HepG2 (cell line): ENCODE data around the gene DDX1. TPM values are rescaled to one million over a fixed set of nuclear protein-coding genes. Genes with fewer than 3 reads are reported as not detected.

Source experiments
- BCL6 ChIP-seq: IDR thresholded peaks from 2 replicates; pipeline ENCODE4 v1.6.1; 2016; ENCODE audit warnings: missing genetic modification reagents, missing compliant biosample characterization
- CCAR2 ChIP-seq: fragments of 200-400 bp; formaldehyde crosslinking; optimal IDR thresholded peaks from 2 replicates; pipeline ENCODE3; 2018; ENCODE audit warnings: low read depth, mild to moderate bottlenecking, low read length, moderate library complexity
- EED ChIP-seq: sonication (generic); formaldehyde crosslinking; IDR thresholded peaks from 2 replicates; pipeline ENCODE4 v1.5.0; 2020; ENCODE audit warnings: mild to moderate bottlenecking, missing genetic modification reagents
- EHMT2 ChIP-seq: fragments of 200-600 bp; sonication (generic); IDR thresholded peaks from 2 replicates; pipeline ENCODE4 v1.7.0; 2017; ENCODE audit warnings: antibody characterized with exemption, low read depth, low read length, borderline replicate concordance
- HMGA1 ChIP-seq: sonication (generic); formaldehyde crosslinking; conservative IDR thresholded peaks from 2 replicates; pipeline ENCODE4 v1.4.0; 2020; ENCODE audit warnings: missing genetic modification reagents
- LCORL ChIP-seq, 2 experiments: fragments of 450-650 bp in 1 of 2; sonication (generic) in 1 of 2; formaldehyde crosslinking in 1 of 2; IDR thresholded peaks; 2 replicates each; pipeline versions ENCODE4 v1.5.0 to v1.6.1; 2017 to 2020; ENCODE audit warnings: antibody characterized with exemption in 1 of 2, missing genetic modification reagents in 1 of 2
- MTA3 ChIP-seq: sonication (generic); formaldehyde crosslinking; IDR thresholded peaks from 2 replicates; pipeline ENCODE4 v1.4.0; 2020; ENCODE audit warnings: missing genetic modification reagents
- NFE2L2 ChIP-seq: fragments of 150-350 bp; IDR thresholded peaks from 2 replicates; pipeline ENCODE4 v1.6.1; 2014; ENCODE audit warnings: low read length
- NONO ChIP-seq, 2 experiments: fragments of 450-650 bp in 1 of 2; sonication (generic) in 1 of 2; formaldehyde crosslinking in 1 of 2; IDR thresholded peaks in 1 of 2; conservative IDR thresholded peaks in 1 of 2; 2 replicates each; pipeline versions ENCODE4 v1.6.1 to v1.8.0; 2017 to 2022; ENCODE audit warnings: mild to moderate bottlenecking in 1 of 2, missing genetic modification reagents in 1 of 2, moderate library complexity in 1 of 2
- NPAS2 ChIP-seq: sonication (generic); formaldehyde crosslinking; IDR thresholded peaks from 2 replicates; pipeline ENCODE4 v1.8.0; 2022; ENCODE audit warnings: mild to moderate bottlenecking, missing genetic modification reagents, borderline replicate concordance
- ZBTB3 ChIP-seq: sonication (generic); formaldehyde crosslinking; IDR thresholded peaks from 2 replicates; pipeline ENCODE4 v1.4.0; 2020; ENCODE audit warnings: low read depth, mild to moderate bottlenecking, moderate library complexity, missing genetic modification reagents, borderline replicate concordance
- ZFP82 ChIP-seq: sonication (generic); formaldehyde crosslinking; IDR thresholded peaks from 2 replicates; pipeline ENCODE4 v1.5.1; 2020; ENCODE audit warnings: mild to moderate bottlenecking, missing genetic modification reagents, borderline replicate concordance
- ZNF207 ChIP-seq: fragments of 450-650 bp; IDR thresholded peaks from 2 replicates; pipeline ENCODE4 v1.6.1; 2016; ENCODE audit warnings: antibody characterized with exemption, borderline replicate concordance
- ZNF761 ChIP-seq: sonication (generic); formaldehyde crosslinking; conservative IDR thresholded peaks from 2 replicates; pipeline ENCODE4 v1.4.0; 2020; ENCODE audit warnings: mild to moderate bottlenecking, missing genetic modification reagents
- polyA plus RNA-seq, 8 experiments: library from polyadenylated mRNA; depleted of rRNA in 3 of 8; stranded (reverse) in 7 of 8; unstranded in 1 of 8; fragments of >200 nt; fragmentation: Illumina TruSeq in 4 of 8; extraction: Trizol in 4 of 8; gene quantifications; 2 replicates each; pipeline versions ENCODE4 v1.2.1 to v1.2.3, GENCODE V29; 2011 to 2016; ENCODE audit warnings: low read depth in 4 of 8, missing spikeins in 1 of 8, mixed read lengths in 1 of 8; ENCODE audit not compliant: insufficient read depth in 1 of 8
- total RNA-seq, 5 experiments: library from RNA; depleted of rRNA; stranded (reverse); fragments of >200 nt; fragmentation: Illumina TruSeq; extraction: Trizol; gene quantifications; 2 replicates each; pipeline ENCODE4 v1.2.3, GENCODE V29; 2016; ENCODE audit warnings: low read depth in 1 of 5
- TF ChIP-seq, protein P1 (sequence below): IDR thresholded peaks from 2 replicates; pipeline ENCODE4 v1.6.1; 2016; ENCODE audit warnings: missing compliant biosample characterization, missing genetic modification reagents, borderline replicate concordance
- TF ChIP-seq, protein P2 (sequence below): IDR thresholded peaks from 2 replicates; pipeline ENCODE4 v1.6.1; 2016; ENCODE audit warnings: mild to moderate bottlenecking
- TF ChIP-seq, protein P3 (sequence below): sonication (generic); formaldehyde crosslinking; IDR thresholded peaks from 2 replicates; pipeline ENCODE4 v1.5.1; 2020; ENCODE audit warnings: mild to moderate bottlenecking, missing genetic modification reagents, borderline replicate concordance
- TF ChIP-seq, protein P4 (sequence below): IDR thresholded peaks from 2 replicates; pipeline ENCODE4 v1.6.1; 2016

Gene DDX1
- total and polyA plus RNA-seq, 2 of the 13 experiments (the other 11 are each of a cell fraction or from before 2014, with no cell fraction given) = 81.6 to 130 TPM

DNA sequence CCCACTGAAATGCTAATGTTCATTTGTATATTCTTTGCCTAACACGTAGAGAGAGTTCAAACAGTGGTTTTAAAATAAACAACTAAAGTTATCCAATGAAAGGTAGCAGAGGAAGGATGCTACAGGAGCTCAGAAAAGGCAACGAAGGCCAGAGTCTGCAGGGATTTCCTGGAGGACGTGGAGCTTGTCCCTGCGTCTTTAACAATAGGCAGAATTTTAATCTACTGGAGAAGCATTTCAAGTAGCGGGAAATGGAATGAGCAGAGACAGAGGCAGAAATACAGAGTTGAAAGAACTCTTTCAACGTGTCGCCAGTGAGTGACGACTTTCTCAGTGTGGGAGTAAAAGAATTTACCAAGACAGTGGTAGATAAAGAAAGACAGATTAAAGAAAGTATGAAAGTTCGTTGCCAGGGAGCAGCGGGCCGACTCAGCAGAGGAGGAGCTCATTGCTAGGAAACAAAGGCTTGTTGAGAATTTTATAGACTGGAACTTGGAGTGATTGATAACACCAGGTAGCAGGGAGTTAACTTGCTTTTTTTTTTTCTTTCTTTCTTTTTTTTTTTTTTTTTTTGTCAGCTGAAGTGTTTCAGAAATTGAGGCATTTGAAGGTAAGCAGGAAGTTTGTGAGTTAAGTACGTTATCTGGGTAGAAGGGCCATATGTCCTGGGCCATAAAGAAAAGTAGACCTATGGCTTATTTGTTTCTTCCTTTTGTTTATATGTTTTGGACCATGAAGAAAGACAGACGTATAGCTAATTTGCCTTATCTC lies 29.9 kb upstream of the DDX1 start (continued):
- TF ChIP-seq ZBTB3 (CRISPR knock-in tag) = 0 out of 2 replicates have a peak, but pooled peaks have one; percentile 22
- TF ChIP-seq ZNF761 (CRISPR knock-in tag) = 0 out of 2 replicates have a peak, but pooled peaks have one; percentile 10
- no peak for TF ChIP-seq EHMT2
- TF ChIP-seq EED (CRISPR knock-in tag) = no peak
- TF ChIP-seq CCAR2 = peak; percentile 6
- 0 out of 2 replicates have a peak, but pooled peaks have one; percentile 80 for TF ChIP-seq HMGA1 (CRISPR knock-in tag)
- TF ChIP-seq, protein P1, sequence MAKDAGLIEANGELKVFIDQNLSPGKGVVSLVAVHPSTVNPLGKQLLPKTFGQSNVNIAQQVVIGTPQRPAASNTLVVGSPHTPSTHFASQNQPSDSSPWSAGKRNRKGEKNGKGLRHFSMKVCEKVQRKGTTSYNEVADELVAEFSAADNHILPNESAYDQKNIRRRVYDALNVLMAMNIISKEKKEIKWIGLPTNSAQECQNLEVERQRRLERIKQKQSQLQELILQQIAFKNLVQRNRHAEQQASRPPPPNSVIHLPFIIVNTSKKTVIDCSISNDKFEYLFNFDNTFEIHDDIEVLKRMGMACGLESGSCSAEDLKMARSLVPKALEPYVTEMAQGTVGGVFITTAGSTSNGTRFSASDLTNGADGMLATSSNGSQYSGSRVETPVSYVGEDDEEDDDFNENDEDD = peak; percentile 12; the same call in 1 of the 2 replicates
- no peak for TF ChIP-seq MTA3 (CRISPR knock-in tag)
- no peak for TF ChIP-seq ZNF207
- TF ChIP-seq NONO (IDR thresholded peaks at IDR 0.05) = no peak
- TF ChIP-seq NONO (CRISPR knock-in tag; conservative IDR thresholded peaks at IDR 0.05) = 0 out of 2 replicates have a peak, but pooled peaks have one; percentile 7
- no peak for TF ChIP-seq LCORL (IDR thresholded peaks at IDR 0.05)
- TF ChIP-seq LCORL (CRISPR knock-in tag; IDR thresholded peaks at IDR 0.05) = peak; percentile 17; the same call in 1 of the 2 replicates
- TF ChIP-seq NFE2L2 = no peak
- 0 out of 2 replicates have a peak, but pooled peaks have one; percentile 16 for TF ChIP-seq NPAS2 (CRISPR knock-in tag)
- TF ChIP-seq ZFP82 (CRISPR knock-in tag) = 0 out of 2 replicates have a peak, but pooled peaks have one; percentile 27
- TF ChIP-seq, protein P2, sequence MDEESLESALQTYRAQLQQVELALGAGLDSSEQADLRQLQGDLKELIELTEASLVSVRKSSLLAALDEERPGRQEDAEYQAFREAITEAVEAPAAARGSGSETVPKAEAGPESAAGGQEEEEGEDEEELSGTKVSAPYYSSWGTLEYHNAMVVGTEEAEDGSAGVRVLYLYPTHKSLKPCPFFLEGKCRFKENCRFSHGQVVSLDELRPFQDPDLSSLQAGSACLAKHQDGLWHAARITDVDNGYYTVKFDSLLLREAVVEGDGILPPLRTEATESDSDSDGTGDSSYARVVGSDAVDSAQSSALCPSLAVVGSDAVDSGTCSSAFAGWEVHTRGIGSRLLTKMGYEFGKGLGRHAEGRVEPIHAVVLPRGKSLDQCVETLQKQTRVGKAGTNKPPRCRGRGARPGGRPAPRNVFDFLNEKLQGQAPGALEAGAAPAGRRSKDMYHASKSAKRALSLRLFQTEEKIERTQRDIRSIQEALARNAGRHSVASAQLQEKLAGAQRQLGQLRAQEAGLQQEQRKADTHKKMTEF (CRISPR knock-in tag) = 0 out of 2 replicates have a peak, but pooled peaks have one; percentile 14
- TF ChIP-seq, protein P3, sequence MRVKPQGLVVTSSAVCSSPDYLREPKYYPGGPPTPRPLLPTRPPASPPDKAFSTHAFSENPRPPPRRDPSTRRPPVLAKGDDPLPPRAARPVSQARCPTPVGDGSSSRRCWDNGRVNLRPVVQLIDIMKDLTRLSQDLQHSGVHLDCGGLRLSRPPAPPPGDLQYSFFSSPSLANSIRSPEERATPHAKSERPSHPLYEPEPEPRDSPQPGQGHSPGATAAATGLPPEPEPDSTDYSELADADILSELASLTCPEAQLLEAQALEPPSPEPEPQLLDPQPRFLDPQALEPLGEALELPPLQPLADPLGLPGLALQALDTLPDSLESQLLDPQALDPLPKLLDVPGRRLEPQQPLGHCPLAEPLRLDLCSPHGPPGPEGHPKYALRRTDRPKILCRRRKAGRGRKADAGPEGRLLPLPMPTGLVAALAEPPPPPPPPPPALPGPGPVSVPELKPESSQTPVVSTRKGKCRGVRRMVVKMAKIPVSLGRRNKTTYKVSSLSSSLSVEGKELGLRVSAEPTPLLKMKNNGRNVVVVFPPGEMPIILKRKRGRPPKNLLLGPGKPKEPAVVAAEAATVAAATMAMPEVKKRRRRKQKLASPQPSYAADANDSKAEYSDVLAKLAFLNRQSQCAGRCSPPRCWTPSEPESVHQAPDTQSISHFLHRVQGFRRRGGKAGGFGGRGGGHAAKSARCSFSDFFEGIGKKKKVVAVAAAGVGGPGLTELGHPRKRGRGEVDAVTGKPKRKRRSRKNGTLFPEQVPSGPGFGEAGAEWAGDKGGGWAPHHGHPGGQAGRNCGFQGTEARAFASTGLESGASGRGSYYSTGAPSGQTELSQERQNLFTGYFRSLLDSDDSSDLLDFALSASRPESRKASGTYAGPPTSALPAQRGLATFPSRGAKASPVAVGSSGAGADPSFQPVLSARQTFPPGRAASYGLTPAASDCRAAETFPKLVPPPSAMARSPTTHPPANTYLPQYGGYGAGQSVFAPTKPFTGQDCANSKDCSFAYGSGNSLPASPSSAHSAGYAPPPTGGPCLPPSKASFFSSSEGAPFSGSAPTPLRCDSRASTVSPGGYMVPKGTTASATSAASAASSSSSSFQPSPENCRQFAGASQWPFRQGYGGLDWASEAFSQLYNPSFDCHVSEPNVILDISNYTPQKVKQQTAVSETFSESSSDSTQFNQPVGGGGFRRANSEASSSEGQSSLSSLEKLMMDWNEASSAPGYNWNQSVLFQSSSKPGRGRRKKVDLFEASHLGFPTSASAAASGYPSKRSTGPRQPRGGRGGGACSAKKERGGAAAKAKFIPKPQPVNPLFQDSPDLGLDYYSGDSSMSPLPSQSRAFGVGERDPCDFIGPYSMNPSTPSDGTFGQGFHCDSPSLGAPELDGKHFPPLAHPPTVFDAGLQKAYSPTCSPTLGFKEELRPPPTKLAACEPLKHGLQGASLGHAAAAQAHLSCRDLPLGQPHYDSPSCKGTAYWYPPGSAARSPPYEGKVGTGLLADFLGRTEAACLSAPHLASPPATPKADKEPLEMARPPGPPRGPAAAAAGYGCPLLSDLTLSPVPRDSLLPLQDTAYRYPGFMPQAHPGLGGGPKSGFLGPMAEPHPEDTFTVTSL (CRISPR knock-in tag) = no peak
- TF ChIP-seq BCL6 (CRISPR knock-in tag) = 0 out of 2 replicates have a peak, but pooled peaks have one; percentile 0
- TF ChIP-seq, protein P4, sequence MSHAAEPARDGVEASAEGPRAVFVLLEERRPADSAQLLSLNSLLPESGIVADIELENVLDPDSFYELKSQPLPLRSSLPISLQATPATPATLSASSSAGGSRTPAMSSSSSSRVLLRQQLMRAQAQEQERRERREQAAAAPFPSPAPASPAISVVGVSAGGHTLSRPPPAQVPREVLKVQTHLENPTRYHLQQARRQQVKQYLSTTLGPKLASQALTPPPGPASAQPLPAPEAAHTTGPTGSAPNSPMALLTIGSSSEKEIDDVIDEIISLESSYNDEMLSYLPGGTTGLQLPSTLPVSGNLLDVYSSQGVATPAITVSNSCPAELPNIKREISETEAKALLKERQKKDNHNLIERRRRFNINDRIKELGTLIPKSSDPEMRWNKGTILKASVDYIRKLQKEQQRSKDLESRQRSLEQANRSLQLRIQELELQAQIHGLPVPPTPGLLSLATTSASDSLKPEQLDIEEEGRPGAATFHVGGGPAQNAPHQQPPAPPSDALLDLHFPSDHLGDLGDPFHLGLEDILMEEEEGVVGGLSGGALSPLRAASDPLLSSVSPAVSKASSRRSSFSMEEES (CRISPR knock-in tag) = no peak
